Mesothelial cell of epicardium (in vitro differentiated cells): ENCODE data around the gene KRTAP3-3. TPM values are rescaled to one million over a fixed set of nuclear protein-coding genes. Genes with fewer than 3 reads are reported as not detected.

Experiments used
- DNase-seq, 2 experiments: peaks; one replicate each; pipeline ENCODE4 v3.0.0; 2021; ENCODE audit warnings: low spot score in 2 of 2; ENCODE audit not compliant: unreplicated experiment in 2 of 2
- H3K27ac Mint-ChIP-seq: 2 replicates; pipeline ENCODE4 v1.8.0; 2021; ENCODE audit warnings: mixed read lengths
- H3K27me3 Mint-ChIP-seq: 2 replicates; pipeline ENCODE4 v1.8.0; 2021; ENCODE audit warnings: low read depth, mixed read lengths
- H3K36me3 Mint-ChIP-seq: 2 replicates; pipeline ENCODE4 v1.8.0; 2021; ENCODE audit warnings: mixed read lengths
- H3K4me1 Mint-ChIP-seq: 2 replicates; pipeline ENCODE4 v1.8.0; 2021; ENCODE audit warnings: mixed read lengths
- H3K4me3 Mint-ChIP-seq: 2 replicates; pipeline ENCODE4 v1.8.0; 2021; ENCODE audit warnings: mild to moderate bottlenecking, moderate library complexity, mixed read lengths
- H3K9me3 Mint-ChIP-seq: 2 replicates; pipeline ENCODE4 v1.8.0; 2021; ENCODE audit warnings: mixed read lengths
- total RNA-seq: library from RNA; stranded (reverse); gene quantifications from 3 replicates; pipeline ENCODE4 v1.2.1, GENCODE V29; 2021
- TF ChIP-seq, protein P1 (sequence below): fragments of 200-600 bp; sonication (generic); IDR thresholded peaks from one replicate; pipeline ENCODE4 v1.5.0; 2021; ENCODE audit warnings: antibody characterized with exemption; ENCODE audit not compliant: unreplicated experiment

KRTAP3-3 gene
- total RNA-seq, 1 donor from 2014 or later = not detected

DNA sequence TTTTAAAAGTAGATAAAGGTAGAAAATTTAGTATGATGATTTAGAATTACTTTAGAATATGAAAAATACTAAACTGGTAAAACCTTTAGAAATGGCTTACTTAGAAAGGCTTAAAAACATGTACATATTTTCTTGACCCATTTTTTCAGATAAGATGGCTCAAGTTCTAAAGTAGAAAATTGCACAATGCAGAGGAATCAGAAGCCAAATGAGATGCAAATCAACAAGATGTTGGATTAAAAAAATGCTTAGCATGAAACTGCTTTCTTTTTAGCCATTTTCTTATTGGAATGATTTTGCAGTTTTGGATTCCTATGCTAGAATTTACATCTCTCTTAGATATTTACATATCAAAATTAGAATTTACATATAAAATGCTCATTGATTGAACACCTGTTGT lies 16.5 kb upstream of the KRTAP3-3 start:
- H3K4me3 Mint-ChIP-seq = no peak overlapping the region
- TF ChIP-seq, protein P1, sequence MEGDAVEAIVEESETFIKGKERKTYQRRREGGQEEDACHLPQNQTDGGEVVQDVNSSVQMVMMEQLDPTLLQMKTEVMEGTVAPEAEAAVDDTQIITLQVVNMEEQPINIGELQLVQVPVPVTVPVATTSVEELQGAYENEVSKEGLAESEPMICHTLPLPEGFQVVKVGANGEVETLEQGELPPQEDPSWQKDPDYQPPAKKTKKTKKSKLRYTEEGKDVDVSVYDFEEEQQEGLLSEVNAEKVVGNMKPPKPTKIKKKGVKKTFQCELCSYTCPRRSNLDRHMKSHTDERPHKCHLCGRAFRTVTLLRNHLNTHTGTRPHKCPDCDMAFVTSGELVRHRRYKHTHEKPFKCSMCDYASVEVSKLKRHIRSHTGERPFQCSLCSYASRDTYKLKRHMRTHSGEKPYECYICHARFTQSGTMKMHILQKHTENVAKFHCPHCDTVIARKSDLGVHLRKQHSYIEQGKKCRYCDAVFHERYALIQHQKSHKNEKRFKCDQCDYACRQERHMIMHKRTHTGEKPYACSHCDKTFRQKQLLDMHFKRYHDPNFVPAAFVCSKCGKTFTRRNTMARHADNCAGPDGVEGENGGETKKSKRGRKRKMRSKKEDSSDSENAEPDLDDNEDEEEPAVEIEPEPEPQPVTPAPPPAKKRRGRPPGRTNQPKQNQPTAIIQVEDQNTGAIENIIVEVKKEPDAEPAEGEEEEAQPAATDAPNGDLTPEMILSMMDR = no peak
- H3K36me3 Mint-ChIP-seq = no peaks in the 10 kb centered on the region
- no peak overlapping the region for H3K27ac Mint-ChIP-seq
- peaks cover 32% of the 10 kb centered on the region for H3K4me1 Mint-ChIP-seq
- no peak for DNase-seq
- no peaks in the 10 kb centered on the region for H3K27me3 Mint-ChIP-seq
- H3K9me3 Mint-ChIP-seq = no peaks in the 10 kb centered on the region

- no peaks in the 10 kb centered on the region for H3K36me3 Mint-ChIP-seq
- TF ChIP-seq, protein P1 = no peak
- H3K27ac Mint-ChIP-seq = peak overlapping the region; percentile 84
- no peak overlapping the region for H3K4me3 Mint-ChIP-seq
- DNase-seq = no peak
- H3K27me3 Mint-ChIP-seq = no peaks in the 10 kb centered on the region
- H3K9me3 Mint-ChIP-seq = no peaks in the 10 kb centered on the region
- peaks cover 32% of the 10 kb centered on the region for H3K4me1 Mint-ChIP-seq
Observed at GRCh38 chr17:41009936-41010335, 16.0 kb upstream of the KRTAP3-3 start.

GRCh38 chr17:41009301-41009760 lies 15.4 kb upstream of the KRTAP3-3 start:
- H3K36me3 Mint-ChIP-seq = no peaks in the 10 kb centered on the region
- no peak overlapping the region for H3K4me3 Mint-ChIP-seq
- H3K4me1 Mint-ChIP-seq = peaks cover 32% of the 10 kb centered on the region
- DNase-seq = no peak
- no peaks in the 10 kb centered on the region for H3K9me3 Mint-ChIP-seq
- TF ChIP-seq, protein P1 = no peak
- peak overlapping the region; percentile 84 for H3K27ac Mint-ChIP-seq
- no peaks in the 10 kb centered on the region for H3K27me3 Mint-ChIP-seq

DNA sequence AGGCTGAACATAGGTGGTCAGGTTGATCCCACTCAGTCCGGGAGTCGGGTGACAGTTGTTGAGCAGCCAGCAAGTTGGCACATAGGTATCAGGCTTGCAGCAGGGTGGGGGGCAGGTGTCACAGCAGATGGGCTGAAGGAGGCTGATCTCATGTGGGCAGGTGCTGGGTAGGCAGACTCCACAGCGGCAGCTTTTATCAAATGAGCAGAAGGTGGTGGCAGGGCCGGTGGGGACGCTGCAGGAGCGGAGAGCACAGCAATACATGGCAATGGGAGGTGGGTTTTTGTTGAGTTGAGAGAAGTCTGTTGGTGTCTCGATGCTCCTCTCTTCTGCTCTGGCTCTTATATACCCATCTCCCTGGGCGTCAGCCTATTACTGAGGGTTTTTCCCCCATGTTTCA lies 14.8 kb upstream of the KRTAP3-3 start, which contains the start of gene KRTAP3-1:
Gene KRTAP3-1 (minus strand): TSS at position 318 of the 400 bp plus-strand sequence. CDS start 54 bp downstream, at position 264.
- H3K27me3 Mint-ChIP-seq = no peaks in the 10 kb centered on the region
- DNase-seq = no peak

GRCh38 chr17:41004397-41004796 lies 10.4 kb upstream of the KRTAP3-3 start:
- H3K27me3 Mint-ChIP-seq = no peaks in the 10 kb centered on the region
- H3K27ac Mint-ChIP-seq = no peak overlapping the region
- no peak overlapping the region for H3K4me3 Mint-ChIP-seq
- H3K4me1 Mint-ChIP-seq = peaks cover 28% of the 10 kb centered on the region
- TF ChIP-seq, protein P1 = no peak
- no peaks in the 10 kb centered on the region for H3K36me3 Mint-ChIP-seq
- DNase-seq = no peak
- H3K9me3 Mint-ChIP-seq = peaks cover 3% of the 10 kb centered on the region

More for the DNA sequence above, 14.8 kb upstream of the KRTAP3-3 start, which contains the start of gene KRTAP3-1:
- Mint-ChIP-seq H3K9me3 (no peaks in the 10 kb centered on the region), H3K27ac (peak within 1 kb of the TSS; percentile 84), H3K4me3 (no peak within 1 kb of the TSS), H3K36me3 (no peaks in the 10 kb centered on the region), H3K4me1 (peaks cover 36% of the 10 kb centered on the region)
- TF ChIP-seq, protein P1 = no peak

DNA sequence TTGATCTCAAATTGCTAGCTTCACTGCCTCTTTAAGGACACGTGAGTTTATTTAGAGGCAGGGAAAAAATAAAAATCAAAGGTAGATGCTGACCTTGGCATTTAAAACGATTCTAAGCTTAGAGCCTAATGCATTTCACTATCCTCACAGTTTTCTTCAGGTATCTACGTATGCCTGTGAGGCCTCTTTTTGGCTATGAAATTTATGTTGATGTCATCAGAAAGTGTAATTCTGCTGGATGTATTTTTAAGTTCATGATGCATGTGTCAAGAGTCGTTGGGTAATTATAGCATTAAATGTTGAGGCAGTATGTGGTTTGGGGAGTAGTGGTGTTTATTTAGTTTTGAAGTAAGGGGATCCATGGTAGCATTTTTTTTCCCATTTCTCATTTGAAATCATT lies 10.0 kb upstream of the KRTAP3-3 start:
- H3K4me1 Mint-ChIP-seq = peaks cover 23% of the 10 kb centered on the region
- TF ChIP-seq, protein P1 = no peak
- no peaks in the 10 kb centered on the region for H3K27me3 Mint-ChIP-seq
- no peak for DNase-seq
- no peak overlapping the region for H3K27ac Mint-ChIP-seq
- no peak overlapping the region for H3K4me3 Mint-ChIP-seq
- no peaks in the 10 kb centered on the region for H3K36me3 Mint-ChIP-seq
- peaks cover 3% of the 10 kb centered on the region for H3K9me3 Mint-ChIP-seq
